K562 (cell line): ENCODE measurements around the gene GAP43. TPM values are rescaled to one million over a fixed set of nuclear protein-coding genes. Genes with fewer than 3 reads are reported as not detected.

Experiments
- ARID3A ChIP-seq: IDR thresholded peaks from 2 replicates; pipeline ENCODE4 v1.6.1; 2012; ENCODE audit warnings: low read depth, low read length, improper control_type of control experiment, borderline replicate concordance
- BCOR ChIP-seq: fragments of 450-650 bp; IDR thresholded peaks from 2 replicates; pipeline ENCODE4 v1.6.1; 2016
- CREM ChIP-seq: IDR thresholded peaks from 2 replicates; pipeline ENCODE4 v1.6.1; 2014; ENCODE audit warnings: antibody characterized with exemption, low read depth
- EHMT2 ChIP-seq: fragments of 450-650 bp; IDR thresholded peaks from 2 replicates; pipeline ENCODE4 v1.6.1; 2018; ENCODE audit warnings: antibody characterized with exemption
- EP400 ChIP-seq: fragments of 450-650 bp; IDR thresholded peaks from 2 replicates; pipeline ENCODE4 v1.6.1; 2017; ENCODE audit warnings: antibody characterized with exemption, mild to moderate bottlenecking, moderate library complexity
- ETV1 ChIP-seq: fragments of 450-650 bp; conservative IDR thresholded peaks from 2 replicates; pipeline ENCODE4 v1.6.1; 2016; ENCODE audit warnings: missing genetic modification characterization, control low read depth, low read depth, missing compliant biosample characterization
- FOSL1 ChIP-seq: fragments of 200-800 bp; sonication (Bioruptor generic); conservative IDR thresholded peaks from 2 replicates; pipeline ENCODE4 v1.6.1; 2016; ENCODE audit warnings: missing genetic modification characterization, missing compliant biosample characterization
- JUN ChIP-seq, 2 experiments: sonication (generic) in 1 of 2; formaldehyde crosslinking in 1 of 2; IDR thresholded peaks; 2 replicates each; pipeline versions ENCODE4 v1.6.1 to v1.8.0; 2012 to 2022; ENCODE audit warnings: borderline replicate concordance in 2 of 2, mild to moderate bottlenecking in 2 of 2, improper control_type of control experiment in 1 of 2, low read depth in 1 of 2, low read length in 1 of 2, missing genetic modification reagents in 1 of 2
- LEF1 ChIP-seq: fragments of 450-650 bp; IDR thresholded peaks from 2 replicates; pipeline ENCODE4 v1.6.1; 2016; ENCODE audit warnings: mild to moderate bottlenecking
- MEIS2 ChIP-seq: fragments of 450-650 bp; IDR thresholded peaks from 2 replicates; pipeline ENCODE4 v1.6.1; 2014; ENCODE audit warnings: mild to moderate bottlenecking; ENCODE audit not compliant: partially characterized antibody
- MYC ChIP-seq, 2 experiments: fragments of 250-450 bp in 1 of 2; sonication (Bioruptor Pico) in 1 of 2; IDR thresholded peaks; 2 replicates each; pipeline versions ENCODE4 v1.5.1 to v1.6.1; 2012 to 2021; ENCODE audit warnings: low read depth in 2 of 2, borderline replicate concordance in 1 of 2, improper control_type of control experiment in 1 of 2, low read length in 1 of 2, mild to moderate bottlenecking in 1 of 2, moderate library complexity in 1 of 2
- NR2F6 ChIP-seq: fragments of 450-650 bp; formaldehyde crosslinking; IDR thresholded peaks from 2 replicates; pipeline ENCODE4 v1.4.0; 2020; ENCODE audit warnings: mild to moderate bottlenecking
- POLR2B ChIP-seq: fragments of 450-650 bp; IDR thresholded peaks from 2 replicates; pipeline ENCODE4 v1.6.1; 2018; ENCODE audit warnings: low read depth; ENCODE audit not compliant: partially characterized antibody
- POLR2H ChIP-seq: IDR thresholded peaks from 2 replicates; pipeline ENCODE4 v1.6.1; 2016; ENCODE audit warnings: missing genetic modification characterization, low read depth, mild to moderate bottlenecking, control low read depth, missing compliant biosample characterization, moderate library complexity
- PTTG1 ChIP-seq: fragments of 450-650 bp; IDR thresholded peaks from 2 replicates; pipeline ENCODE4 v1.6.1; 2016; ENCODE audit warnings: low read depth, mild to moderate bottlenecking, missing genetic modification characterization, missing compliant biosample characterization
- RBFOX2 ChIP-seq: fragments of 200-400 bp; formaldehyde crosslinking; IDR thresholded peaks from 2 replicates; pipeline ENCODE4 v1.6.1; 2017; ENCODE audit warnings: low read depth, mild to moderate bottlenecking, low read length, moderate library complexity
- SOX6 ChIP-seq: fragments of 450-650 bp; IDR thresholded peaks from 2 replicates; pipeline ENCODE4 v1.6.1; 2014; ENCODE audit warnings: mild to moderate bottlenecking
- SRSF7 ChIP-seq: fragments of 200-400 bp; formaldehyde crosslinking; optimal IDR thresholded peaks from 2 replicates; pipeline ENCODE3; 2017; ENCODE audit warnings: mild to moderate bottlenecking, low read depth, low read length
- SUPT5H ChIP-seq: fragments of 450-650 bp; IDR thresholded peaks from 2 replicates; pipeline ENCODE4 v1.6.1; 2016
- TAF9B ChIP-seq: fragments of 450-650 bp; IDR thresholded peaks from 2 replicates; pipeline ENCODE4 v1.6.1; 2018; ENCODE audit warnings: mild to moderate bottlenecking; ENCODE audit not compliant: partially characterized antibody
- TBL1XR1 ChIP-seq, 2 experiments: IDR thresholded peaks; 2 replicates each; pipeline ENCODE4 v1.6.1; 2012; ENCODE audit warnings: improper control_type of control experiment in 2 of 2, low read length in 2 of 2, mild to moderate bottlenecking in 1 of 2
- THRA ChIP-seq: fragments of 450-650 bp; IDR thresholded peaks from 2 replicates; pipeline ENCODE4 v1.6.1; 2017; ENCODE audit warnings: mild to moderate bottlenecking, moderate library complexity
- ZBTB7A ChIP-seq: IDR thresholded peaks from 2 replicates; pipeline ENCODE4 v1.6.1; 2011; ENCODE audit warnings: low read depth, mild to moderate bottlenecking, low read length, moderate library complexity, borderline replicate concordance; ENCODE audit not compliant: control insufficient read depth
- ZFX ChIP-seq: sonication (generic); formaldehyde crosslinking; IDR thresholded peaks from 2 replicates; pipeline ENCODE4 v1.8.0; 2022; ENCODE audit warnings: mild to moderate bottlenecking, missing genetic modification reagents, moderate library complexity
- ZNF174 ChIP-seq: fragments of 250-450 bp; sonication (Bioruptor Pico); IDR thresholded peaks from 2 replicates; pipeline ENCODE4 v1.4.0; 2020; ENCODE audit warnings: mild to moderate bottlenecking
- ZNF766 ChIP-seq: fragments of 200-800 bp; sonication (Bioruptor generic); conservative IDR thresholded peaks from 2 replicates; pipeline ENCODE4 v1.6.1; 2016; ENCODE audit warnings: missing genetic modification characterization, missing compliant biosample characterization
- polyA plus RNA-seq, 8 experiments: library from polyadenylated mRNA; depleted of rRNA in 4 of 8; stranded (reverse) in 5 of 8; unstranded in 3 of 8; fragments of >200 nt; fragmentation: Nextera tagmentation in 2 of 8; fragmentation: Illumina TruSeq in 1 of 8; extraction: Ambion mirVana in 2 of 8; extraction: Trizol in 1 of 8; gene quantifications; 2 replicates each; pipeline versions ENCODE4 v1.2.1 to v1.2.3, GENCODE V29; 2011 to 2014; ENCODE audit warnings: inconsistent platforms in 1 of 8, missing spikeins in 1 of 8
- total RNA-seq, 7 experiments: library from RNA; depleted of rRNA in 6 of 7; stranded (reverse); fragments of >200 nt in 6 of 7; fragmentation: Illumina TruSeq in 2 of 7; extraction: Trizol in 2 of 7; gene quantifications; 2 replicates each; pipeline versions ENCODE4 v1.2.1 to v1.2.3, GENCODE V29; 2011 to 2021; ENCODE audit warnings: low replicate concordance in 1 of 7

GAP43 gene
- total and polyA plus RNA-seq, 9 of the 15 experiments (the other 6 are each of a cell fraction or from before 2014, with no cell fraction given), result 0.04 to 0.11 (median 0.09) TPM; not detected in 6

- peak; percentile 63; the same call in 1 of the 2 replicates for TF ChIP-seq SOX6
- TF ChIP-seq FOSL1 (tag), result peak; percentile 38; the same call in 1 of the 2 replicates
- TF ChIP-seq THRA, result peak; percentile 51
- peak; percentile 84 for TF ChIP-seq ZFX (CRISPR knock-in tag)
- peak; percentile 21; the same call in 1 of the 2 replicates for TF ChIP-seq MYC (IDR thresholded peaks at IDR 0.05; ENCODE audit: low read depth, low read length)
- TF ChIP-seq MYC (CRISPR knock-in tag; IDR thresholded peaks at IDR 0.05; ENCODE audit: borderline replicate concordance, low read depth), result no peak
- peak; percentile 60 for TF ChIP-seq MEIS2
- peak; percentile 61 for TF ChIP-seq SUPT5H
- TF ChIP-seq PTTG1 (tag), result no peak
- TF ChIP-seq POLR2H (tag), result 0 out of 2 replicates have a peak, but pooled peaks have one; percentile 52
- no peak for TF ChIP-seq TBL1XR1 (IDR thresholded peaks at IDR 0.05; ENCODE audit: low read length in 2 of 2)
- TF ChIP-seq CREM, result peak; percentile 58
- peak; percentile 87; the same call in 1 of the 2 replicates for TF ChIP-seq ZBTB7A
- no peak for TF ChIP-seq LEF1
- 0 out of 2 replicates have a peak, but pooled peaks have one; percentile 36 for TF ChIP-seq EHMT2
- TF ChIP-seq TAF9B, result no peak
- TF ChIP-seq POLR2B, result peak; percentile 22
- no peak for TF ChIP-seq NR2F6 (CRISPR knock-in tag)
- TF ChIP-seq EP400, result peak; percentile 36; the same call in 1 of the 2 replicates
- TF ChIP-seq BCOR, result 0 out of 2 replicates have a peak, but pooled peaks have one; percentile 25
- peak; percentile 85 for TF ChIP-seq RBFOX2
- TF ChIP-seq ZNF766 (CRISPR knock-in tag), result no peak
- TF ChIP-seq SRSF7, result no peak
- peak; percentile 73 for TF ChIP-seq ETV1 (tag)
- TF ChIP-seq JUN (IDR thresholded peaks at IDR 0.05; ENCODE audit: borderline replicate concordance, low read depth, low read length), result peak; percentile 67; the same call in 1 of the 2 replicates
- no peak for TF ChIP-seq JUN (CRISPR knock-in tag; IDR thresholded peaks at IDR 0.05; ENCODE audit: borderline replicate concordance)
- TF ChIP-seq ARID3A, result no peak
- no peak for TF ChIP-seq ZNF174 (CRISPR knock-in tag)
These were observed 35.2 kb downstream of the GAP43 start (continued) for GRCh38 chr3:115658337-115659181.
